Progenitor cell of endocrine pancreas (in vitro differentiated cells): Measurements from ENCODE around the gene ERC1. TPM values are rescaled to one million over a fixed set of nuclear protein-coding genes. Genes with fewer than 3 reads are reported as not detected.

Experiments
- DNase-seq: peaks from one replicate; pipeline ENCODE4 v3.0.0; 2021; ENCODE audit warnings: low spot score; ENCODE audit not compliant: unreplicated experiment
- H3K27ac Mint-ChIP-seq: 2 replicates; pipeline ENCODE4 v1.8.0; 2021; ENCODE audit warnings: mild to moderate bottlenecking, moderate library complexity, mixed read lengths
- H3K27me3 Mint-ChIP-seq: 2 replicates; pipeline ENCODE4 v1.8.0; 2021; ENCODE audit warnings: mixed read lengths
- H3K36me3 Mint-ChIP-seq: 2 replicates; pipeline ENCODE4 v1.8.0; 2022; ENCODE audit warnings: mixed read lengths; ENCODE audit not compliant: insufficient read depth
- H3K4me1 Mint-ChIP-seq: 2 replicates; pipeline ENCODE4 v1.8.0; 2021; ENCODE audit warnings: low read depth, mixed read lengths
- H3K4me3 Mint-ChIP-seq: 2 replicates; pipeline ENCODE4 v1.8.0; 2021; ENCODE audit warnings: low read depth, mild to moderate bottlenecking, moderate library complexity, mixed read lengths
- H3K9me3 Mint-ChIP-seq: 2 replicates; pipeline ENCODE4 v1.8.0; 2021; ENCODE audit warnings: low read depth, mixed read lengths
- total RNA-seq: library from RNA; stranded (reverse); gene quantifications from 2 replicates; pipeline ENCODE4 v1.2.1, GENCODE V29; 2021
- TF ChIP-seq, protein P1 (sequence below): fragments of 200-600 bp; sonication (generic); IDR thresholded peaks from one replicate; pipeline ENCODE4 v1.5.0; 2021; ENCODE audit warnings: antibody characterized with exemption, mild to moderate bottlenecking; ENCODE audit not compliant: unreplicated experiment

The ERC1 gene
- total RNA-seq, 1 donor from 2014 or later: 146 TPM

DNA sequence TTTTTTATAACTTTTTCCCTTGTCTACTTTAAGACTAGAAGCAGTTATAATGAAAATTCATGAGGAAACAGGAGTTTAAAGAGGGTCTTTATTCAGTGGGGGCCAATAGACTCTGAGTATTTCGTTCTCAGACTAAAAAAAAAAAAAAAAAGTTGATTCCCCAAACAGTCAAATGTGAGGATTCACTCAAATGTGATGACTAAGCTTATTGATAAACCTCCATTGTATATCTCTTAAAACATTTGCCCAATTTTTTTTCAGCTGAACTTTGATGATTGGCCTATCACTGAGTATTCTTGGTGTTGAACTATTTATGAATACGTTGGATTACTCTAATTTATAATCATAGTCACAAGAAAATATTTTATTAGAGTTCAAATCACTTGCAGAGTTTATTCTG, 265.3 kb downstream of the ERC1 start:
- no peak for DNase-seq
- Mint-ChIP-seq H3K9me3 (peaks cover 3% of the 10 kb centered on the region), H3K4me1 (peaks cover 8% of the 10 kb centered on the region), H3K36me3 (peaks cover 21% of the 10 kb centered on the region), H3K27ac (no peak overlapping the region), H3K27me3 (no peaks in the 10 kb centered on the region), H3K4me3 (no peak overlapping the region)
- TF ChIP-seq, protein P1, sequence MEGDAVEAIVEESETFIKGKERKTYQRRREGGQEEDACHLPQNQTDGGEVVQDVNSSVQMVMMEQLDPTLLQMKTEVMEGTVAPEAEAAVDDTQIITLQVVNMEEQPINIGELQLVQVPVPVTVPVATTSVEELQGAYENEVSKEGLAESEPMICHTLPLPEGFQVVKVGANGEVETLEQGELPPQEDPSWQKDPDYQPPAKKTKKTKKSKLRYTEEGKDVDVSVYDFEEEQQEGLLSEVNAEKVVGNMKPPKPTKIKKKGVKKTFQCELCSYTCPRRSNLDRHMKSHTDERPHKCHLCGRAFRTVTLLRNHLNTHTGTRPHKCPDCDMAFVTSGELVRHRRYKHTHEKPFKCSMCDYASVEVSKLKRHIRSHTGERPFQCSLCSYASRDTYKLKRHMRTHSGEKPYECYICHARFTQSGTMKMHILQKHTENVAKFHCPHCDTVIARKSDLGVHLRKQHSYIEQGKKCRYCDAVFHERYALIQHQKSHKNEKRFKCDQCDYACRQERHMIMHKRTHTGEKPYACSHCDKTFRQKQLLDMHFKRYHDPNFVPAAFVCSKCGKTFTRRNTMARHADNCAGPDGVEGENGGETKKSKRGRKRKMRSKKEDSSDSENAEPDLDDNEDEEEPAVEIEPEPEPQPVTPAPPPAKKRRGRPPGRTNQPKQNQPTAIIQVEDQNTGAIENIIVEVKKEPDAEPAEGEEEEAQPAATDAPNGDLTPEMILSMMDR: no peak

DNA sequence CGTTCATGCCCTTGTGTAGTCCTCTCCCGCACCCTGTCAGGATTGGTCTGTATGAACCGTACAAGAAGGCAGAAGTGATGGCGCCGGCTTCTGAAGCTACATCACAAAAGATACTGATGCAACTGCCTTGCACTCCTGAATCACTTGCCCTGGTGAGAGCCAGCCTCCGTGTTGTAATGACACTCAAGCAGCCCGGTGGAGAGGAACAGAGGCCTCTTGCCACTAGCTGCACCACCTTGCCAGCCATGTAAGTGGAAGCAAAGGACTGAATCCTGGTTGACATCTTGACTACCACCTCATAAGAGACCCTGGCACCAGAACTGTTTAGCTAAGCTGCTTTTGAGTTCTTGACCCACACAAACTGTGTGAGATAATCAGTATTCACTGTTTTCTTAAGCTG, 266.0 kb downstream of the ERC1 start:
- Mint-ChIP-seq H3K36me3 (peaks cover 23% of the 10 kb centered on the region), H3K27me3 (no peaks in the 10 kb centered on the region), H3K4me1 (peaks cover 12% of the 10 kb centered on the region), H3K4me3 (no peak overlapping the region), H3K27ac (no peak overlapping the region), H3K9me3 (peaks cover 3% of the 10 kb centered on the region)
- TF ChIP-seq, protein P1: no peak
- DNase-seq: no peak

DNA sequence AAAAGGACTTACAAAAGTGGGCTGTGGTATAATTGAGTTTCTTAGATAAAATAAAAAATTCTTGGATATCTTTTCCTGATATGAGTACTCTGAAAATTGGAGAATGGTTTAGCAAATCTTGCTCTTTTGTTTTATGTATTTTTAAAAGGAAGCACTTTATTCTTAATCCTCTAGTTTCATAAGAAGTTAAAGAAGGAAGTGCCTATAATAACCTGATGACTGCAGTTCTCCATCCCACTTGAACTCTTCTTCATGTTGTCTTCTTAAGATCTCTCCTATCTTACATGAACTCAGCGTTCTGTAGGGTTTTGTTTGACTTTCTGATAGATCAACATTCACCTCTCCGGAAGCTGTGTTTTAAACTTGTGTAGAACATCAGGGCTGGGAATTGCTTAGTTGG, 271.0 kb downstream of the ERC1 start:
- Mint-ChIP-seq H3K9me3 (peaks cover 3% of the 10 kb centered on the region), H3K27ac (no peak overlapping the region), H3K4me3 (no peak overlapping the region), H3K27me3 (no peaks in the 10 kb centered on the region), H3K36me3 (peaks cover 33% of the 10 kb centered on the region), H3K4me1 (peaks cover 15% of the 10 kb centered on the region)
- no peak for DNase-seq
- TF ChIP-seq, protein P1: no peak

DNA sequence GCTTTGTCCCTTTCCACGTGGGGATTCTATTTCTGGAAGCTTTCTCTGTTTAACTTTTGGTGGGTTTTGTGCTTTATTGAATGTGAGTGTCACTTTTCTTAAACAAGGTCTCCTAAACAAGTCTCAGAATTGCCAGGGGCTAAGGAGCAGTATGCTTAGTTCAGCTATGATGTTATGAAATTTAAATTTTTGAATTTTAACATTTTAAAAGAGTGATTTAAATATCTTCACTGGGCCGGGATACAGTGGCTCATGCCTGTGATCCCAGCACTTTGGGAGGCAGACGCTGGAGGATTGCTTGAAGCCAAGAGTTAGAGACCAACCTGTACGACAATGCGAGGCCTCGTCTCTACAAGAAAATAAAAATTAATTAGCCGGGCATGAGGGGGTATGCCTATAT, 276.2 kb downstream of the ERC1 start:
- no peaks in the 10 kb centered on the region for H3K27me3 Mint-ChIP-seq
- no peaks in the 10 kb centered on the region for H3K9me3 Mint-ChIP-seq
- no peak overlapping the region for H3K27ac Mint-ChIP-seq
- no peak overlapping the region for H3K4me3 Mint-ChIP-seq
- peaks cover 28% of the 10 kb centered on the region for H3K36me3 Mint-ChIP-seq
- TF ChIP-seq, protein P1: no peak
- DNase-seq: no peak
- H3K4me1 Mint-ChIP-seq: peaks cover 8% of the 10 kb centered on the region

DNA sequence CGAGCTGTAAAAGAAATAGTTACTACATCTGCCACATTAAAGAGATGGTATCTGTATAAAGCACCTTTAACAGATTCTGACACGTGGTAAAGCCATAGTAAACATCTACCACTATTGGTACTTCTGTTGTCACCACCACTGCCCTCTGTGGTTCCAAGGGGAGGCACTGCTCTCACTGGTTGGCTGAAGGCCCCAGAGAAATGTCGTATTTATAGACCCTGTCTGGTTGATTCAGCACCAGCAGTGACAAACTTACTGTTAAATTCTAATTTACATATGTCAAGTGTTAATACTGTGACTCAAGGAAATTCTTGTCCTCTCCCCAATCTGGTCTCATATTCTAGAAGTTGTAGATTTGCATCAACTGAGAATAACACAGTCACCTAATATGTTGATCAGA, 281.1 kb downstream of the ERC1 start:
- TF ChIP-seq, protein P1: no peak
- Mint-ChIP-seq H3K9me3 (no peaks in the 10 kb centered on the region), H3K4me1 (no peaks in the 10 kb centered on the region), H3K36me3 (peaks cover 15% of the 10 kb centered on the region), H3K27ac (no peak overlapping the region), H3K4me3 (no peak overlapping the region), H3K27me3 (no peaks in the 10 kb centered on the region)
- DNase-seq: no peak
